PC-9 (cell line): Measurements from ENCODE around the gene ADAMTS15. TPM values are rescaled to one million over a fixed set of nuclear protein-coding genes. Genes with fewer than 3 reads are reported as not detected.
"Not testable (repeated sequence)": the region's sequence is repeated elsewhere in the genome, so short reads cannot be mapped to it uniquely, and the experiment has no call there.

Source experiments
- BruUV-seq: library from RNA; stranded (reverse); fragments of 400-500 nt; replicated peaks from 2 replicates; lab custom pipeline; 2021; lab: Mats Ljungman, UMichigan
- CTCF ChIA-PET: fragments of 300-600 bp; sonication (Branson Sonifier 250); formaldehyde crosslinking; loops from one replicate; lab custom pipeline; 2022; ENCODE audit warnings: antibody characterized with exemption; lab: Charles Lee
- POLR2A ChIA-PET: fragments of 300-600 bp; sonication (Branson Sonifier 250); formaldehyde crosslinking; loops from one replicate; lab custom pipeline; 2022; ENCODE audit warnings: antibody characterized with exemption; ENCODE audit not compliant: unreplicated experiment; lab: Charles Lee
- DNase-seq, 2 experiments: peaks; one replicate each; pipeline versions ENCODE4 v3.0.0 to v3.0.0-alpha.2; 2015 to 2022; ENCODE audit warnings: mixed read lengths in 1 of 2
- H2AFZ ChIP-seq: fragments of 200-600 bp; sonication (generic); 2 replicates; pipeline ENCODE4 v1.8.1; 2017; ENCODE audit warnings: antibody characterized with exemption
- H3F3A ChIP-seq: fragments of 200-600 bp; sonication (generic); 2 replicates; pipeline ENCODE4 v1.8.1; 2017; ENCODE audit warnings: antibody characterized with exemption, mild to moderate bottlenecking, low read depth; ENCODE audit not compliant: insufficient read depth
- H3K27ac ChIP-seq: fragments of 200-600 bp; sonication (generic); 2 replicates; pipeline ENCODE4 v1.6.1; 2016; ENCODE audit warnings: mixed run types
- H3K27me3 ChIP-seq: fragments of 200-600 bp; sonication (generic); 2 replicates; pipeline ENCODE4 v1.6.1; 2016; ENCODE audit warnings: low read depth, mixed run types; ENCODE audit not compliant: insufficient read depth
- H3K36me3 ChIP-seq: fragments of 200-600 bp; sonication (generic); 2 replicates; pipeline ENCODE4 v1.6.1; 2016; ENCODE audit warnings: low read depth, mixed run types
- H3K4me1 ChIP-seq: fragments of 200-600 bp; sonication (generic); replicated peaks from 2 replicates; pipeline ENCODE4 v1.6.1; 2016; ENCODE audit warnings: mixed run types; ENCODE audit not compliant: insufficient read depth
- H3K4me2 ChIP-seq: fragments of 200-600 bp; sonication (generic); 2 replicates; pipeline ENCODE4 v1.6.1; 2017; ENCODE audit warnings: mixed run types
- H3K4me3 ChIP-seq: fragments of 200-600 bp; sonication (generic); 2 replicates; pipeline ENCODE4 v1.6.1; 2016; ENCODE audit warnings: mixed run types
- H3K79me2 ChIP-seq: fragments of 200-600 bp; sonication (generic); 2 replicates; pipeline ENCODE4 v1.6.1; 2017; ENCODE audit warnings: low read depth, mixed run types
- H3K9me2 ChIP-seq: fragments of 200-600 bp; sonication (generic); 2 replicates; pipeline ENCODE4 v1.8.1; 2017; ENCODE audit warnings: mild to moderate bottlenecking; ENCODE audit not compliant: insufficient read depth
- H3K9me3 ChIP-seq: fragments of 200-600 bp; sonication (generic); 2 replicates; pipeline ENCODE4 v1.8.1; 2016; ENCODE audit warnings: low read depth; ENCODE audit not compliant: insufficient read depth
- H4K20me1 ChIP-seq: fragments of 200-600 bp; sonication (generic); 2 replicates; pipeline ENCODE4 v1.8.1; 2017; ENCODE audit not compliant: insufficient read depth
- EZH2 ChIP-seq: fragments of 200-600 bp; sonication (generic); IDR thresholded peaks from 2 replicates; pipeline ENCODE4 v1.8.0; 2017; ENCODE audit warnings: antibody characterized with exemption, low read depth
- intact Hi-C: fragments of 100-400 bp; cut with micrococcal nuclease; formaldehyde crosslinking; loops from one replicate; pipeline ENCODE4 v1.10.0; 2022; ENCODE audit not compliant: unreplicated experiment
- total RNA-seq: library from RNA; stranded (reverse); gene quantifications from 2 replicates; pipeline ENCODE4 v1.2.3, GENCODE V29; 2021
- TF ChIP-seq, protein P1 (sequence below): fragments of 200-600 bp; sonication (generic); conservative IDR thresholded peaks from 2 replicates; pipeline ENCODE4 v1.6.1; 2017; ENCODE audit warnings: mixed run types, antibody characterized with exemption, mild to moderate bottlenecking, moderate library complexity

The ADAMTS15 gene
- total RNA-seq, 1 experiment from 2014 or later: 2.2 TPM

DNA sequence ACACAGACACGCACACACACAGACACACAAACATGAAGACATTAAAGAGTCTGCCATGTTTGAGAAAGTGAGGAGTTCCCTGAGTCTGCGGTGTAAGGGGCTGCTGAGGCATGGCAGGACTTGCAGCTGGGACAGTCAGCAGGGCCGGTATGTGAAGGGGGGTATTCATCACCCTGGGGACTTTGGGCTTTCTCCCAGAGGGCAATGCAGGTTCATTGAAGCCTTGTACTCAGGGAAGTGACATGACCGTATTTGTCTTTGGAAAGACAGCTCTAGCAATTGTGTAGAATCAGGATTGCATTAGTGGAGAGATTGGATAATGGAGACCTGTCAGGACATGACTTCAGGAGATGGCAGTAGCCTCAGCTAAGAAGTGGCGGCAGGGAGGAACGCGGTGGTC lies 10.6 kb upstream of the ADAMTS15 start:
- Histone ChIP-seq H2AFZ (no peak overlapping the region), H3K4me1 (0 out of 2 replicates have a peak, but pooled peaks cover 4% of the 10 kb centered on the region), H3K27me3 (no peaks in the 10 kb centered on the region), H3K9me2 (no peaks in the 10 kb centered on the region), H3F3A (no peaks in the 10 kb centered on the region), H3K4me3 (no peak overlapping the region), H3K27ac (no peak overlapping the region), H3K79me2 (no peaks in the 10 kb centered on the region), H3K4me2 (no peak overlapping the region), H4K20me1 (no peaks in the 10 kb centered on the region), H3K9me3 (no peaks in the 10 kb centered on the region), H3K36me3 (no peaks in the 10 kb centered on the region)
- TF ChIP-seq, protein P1, sequence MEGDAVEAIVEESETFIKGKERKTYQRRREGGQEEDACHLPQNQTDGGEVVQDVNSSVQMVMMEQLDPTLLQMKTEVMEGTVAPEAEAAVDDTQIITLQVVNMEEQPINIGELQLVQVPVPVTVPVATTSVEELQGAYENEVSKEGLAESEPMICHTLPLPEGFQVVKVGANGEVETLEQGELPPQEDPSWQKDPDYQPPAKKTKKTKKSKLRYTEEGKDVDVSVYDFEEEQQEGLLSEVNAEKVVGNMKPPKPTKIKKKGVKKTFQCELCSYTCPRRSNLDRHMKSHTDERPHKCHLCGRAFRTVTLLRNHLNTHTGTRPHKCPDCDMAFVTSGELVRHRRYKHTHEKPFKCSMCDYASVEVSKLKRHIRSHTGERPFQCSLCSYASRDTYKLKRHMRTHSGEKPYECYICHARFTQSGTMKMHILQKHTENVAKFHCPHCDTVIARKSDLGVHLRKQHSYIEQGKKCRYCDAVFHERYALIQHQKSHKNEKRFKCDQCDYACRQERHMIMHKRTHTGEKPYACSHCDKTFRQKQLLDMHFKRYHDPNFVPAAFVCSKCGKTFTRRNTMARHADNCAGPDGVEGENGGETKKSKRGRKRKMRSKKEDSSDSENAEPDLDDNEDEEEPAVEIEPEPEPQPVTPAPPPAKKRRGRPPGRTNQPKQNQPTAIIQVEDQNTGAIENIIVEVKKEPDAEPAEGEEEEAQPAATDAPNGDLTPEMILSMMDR: no peak
- no peak for TF ChIP-seq EZH2
- no peak for DNase-seq
- no TSS peak for BruUV-seq
- ChIA-PET CTCF (no interaction called here), POLR2A (no interaction called here)
- intact Hi-C loops: loop anchor here (5.0 to 10.0 kb wide), 2 partner anchors 89 to 147 kb away; no protein-coding TSS in a partner anchor

DNA sequence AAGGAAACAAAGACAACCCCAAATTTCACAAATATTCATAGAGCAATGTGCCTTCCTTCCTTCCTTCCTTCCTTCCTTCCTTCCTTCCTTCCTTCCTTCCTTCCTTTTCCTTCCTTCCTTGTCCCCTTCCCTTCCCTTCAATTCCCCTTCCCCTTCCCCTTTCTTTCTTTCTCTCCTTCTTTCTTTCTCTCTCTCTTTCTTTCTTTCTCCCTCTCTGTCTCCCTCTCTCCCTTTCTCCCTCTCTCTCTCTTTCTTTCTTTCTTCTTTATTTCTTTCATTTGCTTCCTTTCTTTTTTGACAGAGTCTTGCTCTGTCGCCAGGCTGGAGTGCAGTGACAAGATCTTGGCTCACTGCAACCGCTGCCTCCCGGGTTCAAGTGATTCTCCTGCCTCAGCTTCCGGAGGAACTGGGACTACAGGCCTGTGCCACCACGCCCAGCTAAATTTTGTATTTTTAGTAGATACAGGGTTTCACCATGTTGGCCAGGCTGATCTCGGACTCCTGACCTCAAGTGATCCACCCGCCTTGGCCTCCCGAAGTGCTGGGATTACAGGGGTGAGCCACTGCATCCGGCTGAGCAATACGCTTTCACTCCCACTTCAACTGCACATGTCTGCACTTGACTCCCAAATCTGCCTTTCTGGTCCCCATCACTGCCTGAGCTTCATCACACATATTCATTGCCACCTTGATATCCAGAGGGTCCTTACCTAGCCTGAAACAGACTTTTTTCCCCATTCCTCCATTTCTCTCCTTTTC lies 9.9 kb upstream of the ADAMTS15 start:
- CTCF ChIA-PET, H3K4me2 ChIP-seq, H3K4me3 ChIP-seq, H3K27ac ChIP-seq, H3K9me3 ChIP-seq, H2AFZ ChIP-seq, H3K9me2 ChIP-seq, H3K27me3 ChIP-seq, H4K20me1 ChIP-seq, H3K79me2 ChIP-seq, H3K4me1 ChIP-seq, DNase-seq, H3K36me3 ChIP-seq, BruUV-seq, H3F3A ChIP-seq: not testable (repeated sequence)
- intact Hi-C loops: loop anchor here (5.0 to 10.0 kb wide), 2 partner anchors 89 to 146 kb away; no protein-coding TSS in a partner anchor
- POLR2A ChIA-PET: interaction anchor here (0.5 kb wide), 1 partner anchor 9 kb away, joined by 15 read pairs; no protein-coding TSS in a partner anchor

DNA sequence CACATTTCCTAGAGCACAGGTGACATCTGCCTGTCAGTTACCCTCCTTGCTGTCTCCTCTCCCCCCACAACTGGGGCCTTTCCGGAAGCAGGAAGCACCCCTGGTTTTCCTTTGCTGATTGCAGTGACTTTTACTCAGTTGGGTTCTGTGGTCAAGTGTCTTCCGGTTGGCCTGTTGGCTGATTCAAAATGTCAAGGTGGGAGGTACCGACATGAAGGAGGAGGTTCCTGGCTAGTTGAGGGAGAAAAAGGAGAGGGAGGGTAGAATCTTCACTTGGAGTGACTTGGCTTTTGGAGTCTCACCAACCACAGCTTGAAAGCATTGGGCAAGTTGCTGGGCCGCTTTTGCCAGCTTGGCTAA lies 9.3 kb upstream of the ADAMTS15 start:
- TF ChIP-seq, protein P1: no peak
- TF ChIP-seq EZH2: no peak
- Histone ChIP-seq H3K4me1 (0 out of 2 replicates have a peak, but pooled peaks cover 2% of the 10 kb centered on the region), H3K9me3 (no peaks in the 10 kb centered on the region), H4K20me1 (no peaks in the 10 kb centered on the region), H3K4me3 (no peak overlapping the region), H3K36me3 (no peaks in the 10 kb centered on the region), H3K4me2 (no peak overlapping the region), H3K27ac (no peak overlapping the region), H3K27me3 (no peaks in the 10 kb centered on the region), H3F3A (no peaks in the 10 kb centered on the region), H3K79me2 (no peaks in the 10 kb centered on the region), H2AFZ (no peak overlapping the region), H3K9me2 (no peaks in the 10 kb centered on the region)
- BruUV-seq: no TSS peak
- intact Hi-C loops: loop anchor here (5.0 to 10.0 kb wide), 2 partner anchors 88 to 146 kb away; no protein-coding TSS in a partner anchor
- no peak for DNase-seq
- POLR2A ChIA-PET: no interaction called here
- CTCF ChIA-PET: no interaction called here
